ENCODE measurements around the gene FGF1.

DNA sequence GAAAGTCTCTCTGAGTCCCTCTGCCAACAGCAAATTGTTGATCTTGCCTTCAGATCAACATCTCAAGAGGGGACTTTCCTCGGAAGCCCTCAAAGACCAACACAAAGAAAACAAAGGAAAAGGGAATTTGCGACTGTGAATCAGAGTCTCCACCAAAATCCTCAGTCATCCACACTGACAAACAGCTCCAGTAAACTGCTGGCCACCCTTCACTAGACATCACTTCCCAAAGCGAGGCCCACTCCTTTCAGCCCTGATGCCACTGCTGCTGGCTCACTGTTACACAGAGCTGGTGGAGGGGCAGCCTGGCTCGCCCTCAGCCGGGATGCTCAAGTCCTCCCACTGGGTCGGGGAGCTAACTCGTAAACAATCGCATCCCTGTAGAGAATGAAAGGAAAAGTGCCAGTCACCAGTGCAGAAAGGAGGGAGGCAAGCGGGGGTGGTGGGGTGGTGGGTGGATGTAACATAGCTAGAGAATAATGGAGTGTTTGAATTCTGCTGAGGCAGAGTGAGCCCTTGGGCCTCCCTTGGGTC lies 1.3 kb downstream of the FGF1 start:
- TF ChIP-seq, protein P1, sequence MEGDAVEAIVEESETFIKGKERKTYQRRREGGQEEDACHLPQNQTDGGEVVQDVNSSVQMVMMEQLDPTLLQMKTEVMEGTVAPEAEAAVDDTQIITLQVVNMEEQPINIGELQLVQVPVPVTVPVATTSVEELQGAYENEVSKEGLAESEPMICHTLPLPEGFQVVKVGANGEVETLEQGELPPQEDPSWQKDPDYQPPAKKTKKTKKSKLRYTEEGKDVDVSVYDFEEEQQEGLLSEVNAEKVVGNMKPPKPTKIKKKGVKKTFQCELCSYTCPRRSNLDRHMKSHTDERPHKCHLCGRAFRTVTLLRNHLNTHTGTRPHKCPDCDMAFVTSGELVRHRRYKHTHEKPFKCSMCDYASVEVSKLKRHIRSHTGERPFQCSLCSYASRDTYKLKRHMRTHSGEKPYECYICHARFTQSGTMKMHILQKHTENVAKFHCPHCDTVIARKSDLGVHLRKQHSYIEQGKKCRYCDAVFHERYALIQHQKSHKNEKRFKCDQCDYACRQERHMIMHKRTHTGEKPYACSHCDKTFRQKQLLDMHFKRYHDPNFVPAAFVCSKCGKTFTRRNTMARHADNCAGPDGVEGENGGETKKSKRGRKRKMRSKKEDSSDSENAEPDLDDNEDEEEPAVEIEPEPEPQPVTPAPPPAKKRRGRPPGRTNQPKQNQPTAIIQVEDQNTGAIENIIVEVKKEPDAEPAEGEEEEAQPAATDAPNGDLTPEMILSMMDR (IDR thresholded peaks at IDR 0.05): no peak
- TF ChIP-seq POLR2A (IDR thresholded peaks at IDR 0.05): no peak

Measured in heart left ventricle (tissue), 13 donors.